ENCODE results near the gene LMAN2.
"Not testable (repeated sequence)": the region's sequence is repeated elsewhere in the genome, so short reads cannot be mapped to it uniquely, and the experiment has no call there.

GRCh38 chr5:177343000-177343399 is 8.5 kb downstream of the LMAN2 start:
- TF ChIP-seq CTCF (IDR thresholded peaks at IDR 0.05); PBX3 (IDR thresholded peaks at IDR 0.05); CEBPB (IDR thresholded peaks at IDR 0.05); POLR2A (IDR thresholded peaks at IDR 0.05; ENCODE audit: low read length); E2F6 (IDR thresholded peaks at IDR 0.05; ENCODE audit: borderline replicate concordance, low read depth); HOXB5 (CRISPR knock-in tag; IDR thresholded peaks at IDR 0.05); EHMT2 (IDR thresholded peaks at IDR 0.05; ENCODE audit: low read depth); EHF (CRISPR knock-in tag; IDR thresholded peaks at IDR 0.05); ESRRA (IDR thresholded peaks at IDR 0.05; ENCODE audit: borderline replicate concordance, low read length); RNF2 (IDR thresholded peaks at IDR 0.05; ENCODE audit: borderline replicate concordance, low read depth): not testable (repeated sequence)
